Smooth muscle cell (in vitro differentiated cells): ENCODE results near the gene GFOD1. TPM values are rescaled to one million over a fixed set of nuclear protein-coding genes. Genes with fewer than 3 reads are reported as not detected.

Source experiments
- DNase-seq: peaks from one replicate; lab custom pipeline; 2025; ENCODE audit not compliant: unreplicated experiment; lab: John Stamatoyannopoulos, UW
- H2AFZ ChIP-seq: fragments of 200-600 bp; sonication (generic); 2 replicates; pipeline ENCODE4 v1.6.0; 2016; ENCODE audit warnings: antibody characterized with exemption, low read depth, mild to moderate bottlenecking
- H3F3A ChIP-seq: fragments of 200-600 bp; sonication (generic); 2 replicates; pipeline ENCODE4 v1.6.0; 2017; ENCODE audit warnings: antibody characterized with exemption, low read depth
- H3K27ac ChIP-seq: fragments of 200-600 bp; sonication (generic); 2 replicates; pipeline ENCODE4 v1.5.1; 2016; ENCODE audit warnings: low read depth, mild to moderate bottlenecking
- H3K27me3 ChIP-seq: fragments of 200-600 bp; sonication (generic); 2 replicates; pipeline ENCODE4 v1.6.1; 2016; ENCODE audit warnings: low read depth, mild to moderate bottlenecking
- H3K36me3 ChIP-seq: fragments of 200-600 bp; sonication (generic); 2 replicates; pipeline ENCODE4 v1.5.1; 2016; ENCODE audit warnings: low read depth
- H3K4me1 ChIP-seq: fragments of 200-600 bp; sonication (generic); 2 replicates; pipeline ENCODE4 v1.5.1; 2016; ENCODE audit warnings: low read depth
- H3K4me2 ChIP-seq: fragments of 200-600 bp; sonication (generic); 2 replicates; pipeline ENCODE4 v1.6.0; 2016; ENCODE audit warnings: mild to moderate bottlenecking
- H3K4me3 ChIP-seq: fragments of 200-600 bp; sonication (generic); 2 replicates; pipeline ENCODE4 v1.5.1; 2016; ENCODE audit warnings: mild to moderate bottlenecking
- H3K79me2 ChIP-seq: fragments of 200-600 bp; sonication (generic); 2 replicates; pipeline ENCODE4 v1.6.0; 2016; ENCODE audit warnings: low read depth, mild to moderate bottlenecking
- H3K9ac ChIP-seq: fragments of 200-600 bp; sonication (generic); 2 replicates; pipeline ENCODE4 v1.6.0; 2016; ENCODE audit warnings: low read depth
- H3K9me3 ChIP-seq: fragments of 200-600 bp; sonication (generic); replicated peaks from 2 replicates; pipeline ENCODE4 v1.5.1; 2016; ENCODE audit warnings: low read depth
- H4K20me1 ChIP-seq: fragments of 200-600 bp; sonication (generic); 2 replicates; pipeline ENCODE4 v1.6.0; 2016; ENCODE audit warnings: low read depth
- CTCF ChIP-seq: fragments of 200-600 bp; sonication (generic); IDR thresholded peaks from 2 replicates; pipeline ENCODE4 v1.5.1; 2017; ENCODE audit warnings: borderline replicate concordance, mild to moderate bottlenecking, antibody characterized with exemption; ENCODE audit not compliant: insufficient read depth, poor library complexity, severe bottlenecking
- WGBS: methylation state at CpG from one replicate; pipeline ENCODE4 v1.1.7; 2016; ENCODE audit warnings: low lambda C conversion rate; 5-methylcytosine and 5-hydroxymethylcytosine counted together
- polyA plus RNA-seq: library from polyadenylated mRNA; unstranded; fragments of >200 nt; fragmentation: Nextera tagmentation; extraction: Ambion mirVana; gene quantifications from 2 replicates; pipeline ENCODE4 v1.2.1, GENCODE V29; 2016
- total RNA-seq: library from RNA; depleted of rRNA; stranded (reverse); fragments of >200 nt; gene quantifications from 2 replicates; pipeline ENCODE4 v1.2.3, GENCODE V29; 2014

Gene GFOD1
- total and polyA plus RNA-seq, 2 experiments from 2014 or later = 9.6 to 14.0 TPM

- Histone ChIP-seq H4K20me1 (peaks cover 4% of the 10 kb centered on the region), H3F3A (peaks cover 10% of the 10 kb centered on the region), H2AFZ (no peak overlapping the region), H3K27me3 (no peaks in the 10 kb centered on the region), H3K36me3 (no peaks in the 10 kb centered on the region), H3K79me2 (peaks cover 16% of the 10 kb centered on the region), H3K4me1 (peaks cover 21% of the 10 kb centered on the region), H3K4me2 (no peak overlapping the region), H3K9me3 (no peaks in the 10 kb centered on the region), H3K4me3 (no peak overlapping the region), H3K27ac (no peak overlapping the region), H3K9ac (no peak overlapping the region)
- DNase-seq = no peak
- no peak for TF ChIP-seq CTCF
- 83% methylated on average over 6 of the region's 6 CpGs for WGBS
Measured at GRCh38 chr6:13417431-13417830, 70.0 kb downstream of the GFOD1 start.

- peaks cover 10% of the 10 kb centered on the region for H3F3A ChIP-seq
- peaks cover 8% of the 10 kb centered on the region for H3K4me1 ChIP-seq
- peaks cover 4% of the 10 kb centered on the region for H4K20me1 ChIP-seq
- H3K9me3 ChIP-seq = no peaks in the 10 kb centered on the region
- no peaks in the 10 kb centered on the region for H3K27me3 ChIP-seq
- H3K27ac ChIP-seq = no peak overlapping the region
- TF ChIP-seq CTCF = no peak
- H3K9ac ChIP-seq = no peak overlapping the region
- DNase-seq = no peak
- no peak overlapping the region for H3K4me2 ChIP-seq
- 57% methylated on average over 5 of the region's 5 CpGs for WGBS
- H3K36me3 ChIP-seq = no peaks in the 10 kb centered on the region
- no peak overlapping the region for H3K4me3 ChIP-seq
- H2AFZ ChIP-seq = no peak overlapping the region
- H3K79me2 ChIP-seq = peaks cover 17% of the 10 kb centered on the region
Measured at GRCh38 chr6:13415283-13415682, 72.1 kb downstream of the GFOD1 start.

- no peaks in the 10 kb centered on the region for H3K9me3 ChIP-seq
- peaks cover 8% of the 10 kb centered on the region for H3K4me1 ChIP-seq
- no peak overlapping the region for H3K27ac ChIP-seq
- H3K27me3 ChIP-seq = no peaks in the 10 kb centered on the region
- WGBS = 60% methylated on average over 7 of the region's 7 CpGs
- TF ChIP-seq CTCF = no peak
- H3F3A ChIP-seq = peaks cover 10% of the 10 kb centered on the region
- no peak for DNase-seq
- H3K79me2 ChIP-seq = peaks cover 17% of the 10 kb centered on the region
- no peak overlapping the region for H3K4me3 ChIP-seq
- H3K36me3 ChIP-seq = no peaks in the 10 kb centered on the region
- H2AFZ ChIP-seq = no peak overlapping the region
- H3K9ac ChIP-seq = no peak overlapping the region
- H4K20me1 ChIP-seq = peaks cover 4% of the 10 kb centered on the region
- no peak overlapping the region for H3K4me2 ChIP-seq
Measured at GRCh38 chr6:13413900-13414555, 73.4 kb downstream of the GFOD1 start.

- no peak overlapping the region for H3K27ac ChIP-seq
- H3F3A ChIP-seq = peaks cover 10% of the 10 kb centered on the region
- no peaks in the 10 kb centered on the region for H3K36me3 ChIP-seq
- H3K4me2 ChIP-seq = no peak overlapping the region
- no peaks in the 10 kb centered on the region for H3K9me3 ChIP-seq
- peaks cover 17% of the 10 kb centered on the region for H3K79me2 ChIP-seq
- H3K27me3 ChIP-seq = no peaks in the 10 kb centered on the region
- no peak overlapping the region for H3K9ac ChIP-seq
- H2AFZ ChIP-seq = no peak overlapping the region
- 73% methylated on average over 3 of the region's 3 CpGs for WGBS
- peaks cover 8% of the 10 kb centered on the region for H3K4me1 ChIP-seq
- no peak for DNase-seq
- H4K20me1 ChIP-seq = peaks cover 4% of the 10 kb centered on the region
- no peak for TF ChIP-seq CTCF
- H3K4me3 ChIP-seq = no peak overlapping the region
Measured at GRCh38 chr6:13413466-13413862, 73.9 kb downstream of the GFOD1 start.
